Keratinocyte (primary cell): Measurements from ENCODE around the gene ENTR1.

Experiments
- CTCF ChIP-seq, 3 experiments: IDR thresholded peaks in 1 of 3; conservative IDR thresholded peaks in 1 of 3; optimal IDR thresholded peaks in 1 of 3; 2 replicates in 2 of 3; 3 replicates in 1 of 3; pipeline versions ENCODE3 to v1.5.1; 2011; ENCODE audit warnings: low read length in 3 of 3, mild to moderate bottlenecking in 3 of 3, moderate library complexity in 2 of 3, control low read depth in 1 of 3, inconsistent platforms in 1 of 3; ENCODE audit not compliant: insufficient read depth in 2 of 3; ENCODE audit errors: extremely low read depth in 1 of 3
- EZH2 ChIP-seq: IDR thresholded peaks from one replicate; pipeline ENCODE4 v1.6.1; 2012; ENCODE audit warnings: inconsistent platforms, mild to moderate bottlenecking, low read length, moderate library complexity

- TF ChIP-seq CTCF (optimal IDR thresholded peaks at IDR 0.05 in 1 of 3, IDR thresholded peaks at IDR 0.05 in 1 of 3, conservative IDR thresholded peaks at IDR 0.05 in 1 of 3; ENCODE audit: extremely low read depth in 1 of 3, insufficient read depth in 2 of 3, low read length in 3 of 3): no peak
- no peak for TF ChIP-seq EZH2
Measured at GRCh38 chr9:136395020-136395340, 15.4 kb downstream of the ENTR1 start.
